NB4 (cell line): Measurements from ENCODE around the gene SAFB.

ENCODE experiments used
- DNase-seq: peaks from one replicate; pipeline ENCODE4 v3.0.0; 2010; ENCODE audit warnings: low read depth
- H3K4me3 ChIP-seq: one replicate; pipeline ENCODE4 v1.5.1; 2011; ENCODE audit warnings: mild to moderate bottlenecking, low read depth, low read length, moderate library complexity
- CTCF ChIP-seq: IDR thresholded peaks from one replicate; pipeline ENCODE4 v1.5.1; 2012; ENCODE audit warnings: low read depth, low read length
- MAX ChIP-seq: IDR thresholded peaks from 2 replicates; pipeline ENCODE4 v1.6.1; 2011; ENCODE audit warnings: low read depth, low read length
- MYC ChIP-seq: IDR thresholded peaks from 2 replicates; pipeline ENCODE4 v1.6.1; 2011; ENCODE audit warnings: low read depth, low read length
- POLR2A ChIP-seq: IDR thresholded peaks from 2 replicates; pipeline ENCODE4 v1.6.1; 2011; ENCODE audit warnings: mild to moderate bottlenecking; ENCODE audit not compliant: insufficient read length; ENCODE audit errors: extremely low read depth

SAFB gene

GRCh38 chr19:5588441-5588840 is 34.4 kb upstream of the SAFB start:
- no peak for DNase-seq
- H3K4me3 ChIP-seq = no peak overlapping the region
- TF ChIP-seq POLR2A (no peak), MAX (no peak), MYC (no peak), CTCF (no peak)

- no peak for DNase-seq
- no peak overlapping the region for H3K4me3 ChIP-seq
- TF ChIP-seq MAX (no peak), CTCF (no peak), POLR2A (no peak), MYC (no peak)
Observed at GRCh38 chr19:5588906-5589676, 33.8 kb upstream of the SAFB start.

- DNase-seq = no peak
- TF ChIP-seq POLR2A (no peak), CTCF (no peak), MAX (no peak), MYC (no peak)
- no peak overlapping the region for H3K4me3 ChIP-seq
Observed at GRCh38 chr19:5590151-5590864, 32.6 kb upstream of the SAFB start.

- no peak for TF ChIP-seq POLR2A
- TF ChIP-seq CTCF = no peak
- TF ChIP-seq MYC = no peak
- no peak for TF ChIP-seq MAX
- H3K4me3 ChIP-seq = no peak overlapping the region
- DNase-seq = no peak
Observed at GRCh38 chr19:5590865-5591154, 32.1 kb upstream of the SAFB start.

- DNase-seq = no peak
- no peak overlapping the region for H3K4me3 ChIP-seq
- TF ChIP-seq POLR2A (no peak), CTCF (no peak), MAX (no peak), MYC (no peak)
Observed at GRCh38 chr19:5591476-5591875, 31.4 kb upstream of the SAFB start.
